AG10803 (cell line): ENCODE data around the gene CST7.

ENCODE experiments used
- DNase-seq: peaks from one replicate; pipeline ENCODE4 v3.0.0; 2010; ENCODE audit warnings: low read depth
- H3K4me3 ChIP-seq: 2 replicates; pipeline ENCODE4 v1.5.1; 2011; ENCODE audit warnings: mild to moderate bottlenecking, low read length, control low read depth
- TF ChIP-seq, protein P1 (sequence below): conservative IDR thresholded peaks from 2 replicates; pipeline ENCODE4 v1.5.1; 2011; ENCODE audit warnings: mild to moderate bottlenecking, low read length, control low read depth, inconsistent platforms

Gene CST7

DNA sequence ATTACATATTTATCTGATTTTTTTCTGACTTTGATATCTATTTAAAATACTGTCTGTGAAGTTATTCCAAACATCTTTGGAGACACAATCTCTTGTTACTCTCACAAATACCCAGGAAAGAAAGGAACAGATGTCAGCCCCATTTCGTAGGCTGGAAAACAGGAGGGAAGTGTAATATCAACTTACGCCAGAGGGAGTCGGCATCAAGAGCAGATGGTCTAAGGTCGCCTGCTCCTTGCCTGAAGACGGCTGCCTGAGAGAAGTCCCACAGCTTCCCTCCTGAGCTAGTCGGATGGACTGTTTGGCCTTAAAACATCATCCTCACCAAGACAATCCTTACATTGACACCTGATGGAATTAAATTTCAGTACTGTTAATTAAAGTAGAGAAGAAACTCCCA lies 13.4 kb downstream of the CST7 start:
- TF ChIP-seq, protein P1, sequence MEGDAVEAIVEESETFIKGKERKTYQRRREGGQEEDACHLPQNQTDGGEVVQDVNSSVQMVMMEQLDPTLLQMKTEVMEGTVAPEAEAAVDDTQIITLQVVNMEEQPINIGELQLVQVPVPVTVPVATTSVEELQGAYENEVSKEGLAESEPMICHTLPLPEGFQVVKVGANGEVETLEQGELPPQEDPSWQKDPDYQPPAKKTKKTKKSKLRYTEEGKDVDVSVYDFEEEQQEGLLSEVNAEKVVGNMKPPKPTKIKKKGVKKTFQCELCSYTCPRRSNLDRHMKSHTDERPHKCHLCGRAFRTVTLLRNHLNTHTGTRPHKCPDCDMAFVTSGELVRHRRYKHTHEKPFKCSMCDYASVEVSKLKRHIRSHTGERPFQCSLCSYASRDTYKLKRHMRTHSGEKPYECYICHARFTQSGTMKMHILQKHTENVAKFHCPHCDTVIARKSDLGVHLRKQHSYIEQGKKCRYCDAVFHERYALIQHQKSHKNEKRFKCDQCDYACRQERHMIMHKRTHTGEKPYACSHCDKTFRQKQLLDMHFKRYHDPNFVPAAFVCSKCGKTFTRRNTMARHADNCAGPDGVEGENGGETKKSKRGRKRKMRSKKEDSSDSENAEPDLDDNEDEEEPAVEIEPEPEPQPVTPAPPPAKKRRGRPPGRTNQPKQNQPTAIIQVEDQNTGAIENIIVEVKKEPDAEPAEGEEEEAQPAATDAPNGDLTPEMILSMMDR: no peak
- no peak for DNase-seq
- no peak overlapping the region for H3K4me3 ChIP-seq

DNA sequence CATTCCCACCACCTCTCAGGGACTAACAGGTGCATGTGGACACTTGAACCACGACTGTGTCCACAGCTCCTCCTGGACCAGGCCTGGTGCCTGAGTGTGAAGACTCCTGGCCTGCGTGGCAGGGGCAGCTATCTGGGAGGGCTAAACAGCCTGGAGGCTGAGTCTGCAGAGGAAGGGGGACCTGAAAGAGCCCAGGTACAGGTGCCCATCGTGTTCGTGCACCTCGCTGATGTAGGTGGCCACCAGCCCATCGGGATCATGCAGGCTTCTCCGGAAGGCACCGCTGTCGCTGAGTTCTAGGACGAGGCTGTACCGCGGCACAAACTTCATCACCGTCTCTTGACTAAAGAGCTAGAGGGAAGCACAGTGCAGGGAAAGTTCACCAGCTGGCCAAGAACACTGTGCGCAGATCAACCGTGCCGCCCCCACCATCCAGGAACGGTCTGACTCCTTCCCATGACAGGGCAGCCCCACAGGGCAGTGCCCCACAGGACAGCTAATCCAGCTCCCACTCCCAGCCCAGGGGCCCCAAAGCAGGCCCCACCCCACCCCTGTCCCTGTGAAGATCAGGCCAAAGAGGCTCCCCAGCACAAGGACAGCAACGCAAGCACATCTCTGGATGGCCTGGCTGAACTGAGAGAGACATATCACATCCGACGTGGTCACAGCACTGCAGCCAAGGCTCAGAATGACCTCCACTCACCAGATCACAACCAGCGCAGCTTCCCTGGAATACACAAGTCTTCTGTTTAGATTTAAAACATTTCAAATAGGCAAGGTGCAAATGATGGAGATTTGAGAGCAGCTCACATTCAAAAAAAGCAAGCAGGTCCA lies 14.8 kb downstream of the CST7 start:
- no peak overlapping the region for H3K4me3 ChIP-seq
- TF ChIP-seq, protein P1: no peak
- DNase-seq: no peak

DNA sequence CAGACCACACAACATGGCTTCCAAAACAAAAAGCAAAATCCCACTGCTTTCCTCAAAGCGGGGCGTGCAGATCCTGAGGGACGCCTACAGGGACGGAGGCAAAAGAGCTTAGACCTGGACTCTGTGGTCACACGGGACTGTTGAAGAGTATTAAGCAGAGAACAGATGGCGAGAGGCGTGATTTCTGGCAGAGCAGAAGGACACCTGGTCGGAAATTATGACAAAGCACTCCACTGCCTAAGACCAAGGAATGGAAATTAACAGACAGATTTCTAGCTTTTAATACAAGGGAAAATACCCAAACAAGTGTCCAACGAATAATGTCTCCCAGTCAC lies 15.4 kb downstream of the CST7 start:
- DNase-seq: no peak
- TF ChIP-seq, protein P1: no peak
- no peak overlapping the region for H3K4me3 ChIP-seq

DNA sequence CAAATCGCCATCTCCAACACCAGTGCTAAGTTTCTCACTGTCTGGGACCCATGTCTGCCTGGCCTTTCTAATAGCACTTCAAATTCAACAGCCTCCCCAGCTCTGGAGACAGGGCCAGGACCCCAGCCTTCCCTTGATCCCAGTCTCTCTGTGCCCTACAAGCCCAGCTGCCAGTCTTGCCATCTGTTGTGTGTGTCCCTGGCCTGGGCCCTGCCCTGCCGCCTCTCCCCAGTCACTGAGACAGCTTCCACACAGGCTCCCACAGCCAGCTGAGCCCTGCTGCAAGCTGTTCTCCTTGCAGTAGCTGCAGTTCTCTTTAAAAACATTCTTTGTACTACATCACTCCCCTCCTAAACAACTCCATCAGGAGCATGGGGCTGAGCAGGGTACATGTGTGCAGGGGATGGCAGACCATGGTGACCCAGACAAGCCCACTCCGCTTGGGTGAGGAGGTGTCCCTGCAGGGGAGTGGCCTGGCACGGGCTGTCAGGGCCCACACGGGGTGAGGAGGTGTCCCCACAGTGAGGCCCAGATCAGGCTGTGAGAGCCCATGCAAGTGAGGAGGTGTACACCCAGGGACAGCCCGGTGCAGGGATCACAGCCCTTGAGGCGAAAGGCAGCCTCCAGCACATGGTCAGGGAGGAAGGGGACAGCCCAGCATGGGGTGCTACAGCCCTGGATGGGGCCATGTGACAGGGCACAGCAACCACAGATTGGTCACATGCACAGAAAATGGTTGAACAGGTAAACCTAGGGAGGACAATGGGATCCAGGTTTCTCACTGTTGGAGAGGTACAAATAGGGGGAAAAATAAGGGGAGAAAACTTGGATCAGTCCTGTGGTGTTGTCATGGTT lies 16.2 kb downstream of the CST7 start:
- TF ChIP-seq, protein P1: no peak
- DNase-seq: no peak
- no peak overlapping the region for H3K4me3 ChIP-seq

DNA sequence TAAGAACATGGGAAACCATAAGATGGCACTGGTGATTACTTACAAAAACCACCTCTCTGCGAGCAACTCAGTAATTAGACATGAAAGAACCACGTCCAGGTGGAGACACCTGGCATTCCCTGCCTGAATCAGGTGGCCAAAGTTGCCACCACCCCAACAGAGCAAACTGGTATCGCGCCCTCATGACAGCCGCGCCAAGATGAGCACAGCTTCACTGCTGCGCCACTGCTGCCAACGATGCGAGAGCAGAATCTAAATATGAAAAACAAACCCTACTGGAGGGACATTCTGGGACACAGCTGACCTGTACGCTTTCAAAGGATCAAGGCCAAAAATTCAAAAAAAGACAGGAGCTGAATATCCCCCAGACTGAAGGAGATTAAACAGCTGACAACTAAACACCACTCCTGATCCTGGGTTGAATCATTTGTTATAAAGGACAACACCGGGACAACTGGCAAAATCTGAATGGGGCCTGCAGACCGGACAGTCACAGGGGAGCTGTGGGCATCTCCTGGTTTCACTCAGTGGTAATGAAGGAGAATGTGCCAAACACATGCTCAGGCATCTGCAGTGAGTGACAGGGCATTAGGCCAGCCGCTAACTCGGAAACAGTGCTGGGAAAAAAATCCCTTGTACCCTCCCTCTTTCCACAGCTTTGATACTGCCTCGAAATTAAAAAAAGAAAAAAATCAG lies 17.4 kb downstream of the CST7 start:
- no peak for DNase-seq
- TF ChIP-seq, protein P1: no peak
- H3K4me3 ChIP-seq: no peak overlapping the region

DNA sequence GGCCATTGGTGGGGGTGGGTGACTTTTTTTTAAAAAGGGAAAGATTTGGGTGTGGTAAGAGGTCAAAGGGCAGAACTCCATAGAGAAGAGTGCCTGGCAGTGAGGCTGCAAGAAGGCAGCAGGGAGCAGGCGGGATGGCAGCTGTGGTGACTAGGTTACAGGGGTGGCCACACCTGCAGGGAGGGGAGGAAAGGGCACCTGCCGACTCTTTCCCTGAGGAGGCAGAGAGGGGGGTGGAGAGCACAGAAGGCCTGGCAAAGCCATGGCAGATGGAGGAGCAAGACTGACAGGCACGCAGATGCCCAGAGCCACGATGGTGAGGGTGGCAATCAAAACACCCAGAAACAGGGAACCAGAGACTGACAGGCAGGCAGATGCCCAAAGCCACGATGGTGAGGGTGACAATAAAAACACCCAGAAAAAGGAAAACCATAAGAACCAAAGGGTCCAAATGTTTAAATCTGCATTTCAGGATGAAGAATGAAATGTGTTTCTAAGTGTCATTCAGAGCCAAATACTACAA lies 19.3 kb downstream of the CST7 start:
- no peak for DNase-seq

More for the DNA sequence above, 19.3 kb downstream of the CST7 start:
- TF ChIP-seq, protein P1: no peak
- no peak overlapping the region for H3K4me3 ChIP-seq
